OCI-LY1 (cell line): ENCODE measurements around the gene SH3RF3.

ENCODE experiments used
- H2AFZ ChIP-seq: fragments of 200-600 bp; sonication (generic), shearing (Covaris generic); 2 replicates; pipeline ENCODE4 v1.6.0; 2014; ENCODE audit warnings: antibody characterized with exemption, mild to moderate bottlenecking, low read length
- H3F3A ChIP-seq: fragments of 200-600 bp; sonication (generic), shearing (Covaris generic); 2 replicates; pipeline ENCODE4 v1.6.0; 2014; ENCODE audit warnings: mild to moderate bottlenecking, antibody characterized with exemption, low read length, moderate library complexity; ENCODE audit not compliant: insufficient read depth
- H3K27ac ChIP-seq: fragments of 200-600 bp; sonication (generic); 2 replicates; pipeline ENCODE4 v1.5.1; 2014; ENCODE audit warnings: low read length, mixed run types, mild to moderate bottlenecking, low read depth; ENCODE audit not compliant: poor library complexity, severe bottlenecking
- H3K27me3 ChIP-seq: fragments of 200-600 bp; sonication (generic); 2 replicates; pipeline ENCODE4 v1.6.0; 2014; ENCODE audit warnings: antibody characterized with exemption, mild to moderate bottlenecking, low read length, moderate library complexity; ENCODE audit not compliant: insufficient read depth
- H3K36me3 ChIP-seq: fragments of 200-600 bp; sonication (generic); 2 replicates; pipeline ENCODE4 v1.6.1; 2014; ENCODE audit warnings: mild to moderate bottlenecking, antibody characterized with exemption, low read length, moderate library complexity, mixed read lengths; ENCODE audit not compliant: insufficient read depth
- H3K4me1 ChIP-seq: fragments of 200-600 bp; sonication (generic); 2 replicates; pipeline ENCODE4 v1.5.1; 2014; ENCODE audit warnings: mild to moderate bottlenecking, low read length, moderate library complexity; ENCODE audit not compliant: insufficient read depth, severe bottlenecking
- H3K4me2 ChIP-seq: fragments of 200-600 bp; sonication (generic), shearing (Covaris generic); 2 replicates; pipeline ENCODE4 v1.6.1; 2014; ENCODE audit warnings: low read length
- H3K4me3 ChIP-seq: fragments of 200-600 bp; sonication (generic); 2 replicates; pipeline ENCODE4 v1.5.1; 2014; ENCODE audit warnings: low read length, low read depth, mild to moderate bottlenecking, mixed read lengths; ENCODE audit not compliant: poor library complexity, severe bottlenecking
- H3K79me2 ChIP-seq: fragments of 200-600 bp; shearing (Covaris generic); 2 replicates; pipeline ENCODE4 v1.6.1; 2016; ENCODE audit warnings: mixed run types, low read length, mixed read lengths; ENCODE audit not compliant: insufficient read depth
- H3K9ac ChIP-seq: fragments of 200-600 bp; sonication (generic), shearing (Covaris generic); 2 replicates; pipeline ENCODE4 v1.6.1; 2014; ENCODE audit warnings: mild to moderate bottlenecking, low read length, mixed read lengths
- H3K9me2 ChIP-seq: fragments of 200-600 bp; sonication (generic), shearing (Covaris generic); 2 replicates; pipeline ENCODE4 v1.6.1; 2014; ENCODE audit warnings: low read depth, mild to moderate bottlenecking, low read length, mixed read lengths
- H3K9me3 ChIP-seq: fragments of 200-600 bp; shearing (Covaris generic); 2 replicates; pipeline ENCODE4 v1.6.1; 2014; ENCODE audit warnings: low read length, mixed read lengths
- H4K20me1 ChIP-seq: fragments of 200-600 bp; sonication (generic), shearing (Covaris generic); 2 replicates; pipeline ENCODE4 v1.6.0; 2016; ENCODE audit warnings: mild to moderate bottlenecking, low read length; ENCODE audit not compliant: insufficient read depth
- EZH2 ChIP-seq: fragments of 200-600 bp; sonication (generic), shearing (Covaris generic); IDR thresholded peaks from 2 replicates; pipeline ENCODE4 v1.8.0; 2017; ENCODE audit warnings: borderline replicate concordance, mixed run types, mild to moderate bottlenecking, antibody characterized with exemption, low read length, moderate library complexity, mixed read lengths
- TF ChIP-seq, protein P1 (sequence below): fragments of 200-600 bp; sonication (generic), shearing (Covaris generic); IDR thresholded peaks from 2 replicates; pipeline ENCODE4 v1.5.1; 2017; ENCODE audit warnings: mild to moderate bottlenecking, antibody characterized with exemption, low read length, moderate library complexity, mixed read lengths

SH3RF3 gene

DNA sequence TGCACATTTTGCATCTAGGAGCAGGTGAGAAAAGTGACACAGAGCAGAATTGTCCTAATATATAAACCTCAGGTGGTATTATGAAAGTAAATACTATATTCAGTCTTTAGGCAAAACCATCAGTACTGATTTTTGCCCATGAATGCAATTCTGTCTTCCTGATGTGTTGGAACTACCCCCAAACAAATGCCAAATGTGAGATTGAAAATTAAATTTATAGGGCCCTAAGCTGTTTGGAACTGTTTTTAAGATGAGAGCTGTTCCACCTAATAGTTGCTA is 115.2 kb downstream of the SH3RF3 start:
- Histone ChIP-seq H3K36me3 (no peaks in the 10 kb centered on the region), H3K4me2 (no peak overlapping the region), H3K4me1 (no peaks in the 10 kb centered on the region), H3K27ac (no peak overlapping the region), H3K4me3 (no peak overlapping the region), H3K27me3 (no peaks in the 10 kb centered on the region), H2AFZ (no peak overlapping the region), H3K9ac (no peak overlapping the region), H3K9me3 (no peaks in the 10 kb centered on the region), H3K79me2 (no peaks in the 10 kb centered on the region), H3K9me2 (no peaks in the 10 kb centered on the region), H3F3A (no peaks in the 10 kb centered on the region), H4K20me1 (no peaks in the 10 kb centered on the region)
- TF ChIP-seq, protein P1, sequence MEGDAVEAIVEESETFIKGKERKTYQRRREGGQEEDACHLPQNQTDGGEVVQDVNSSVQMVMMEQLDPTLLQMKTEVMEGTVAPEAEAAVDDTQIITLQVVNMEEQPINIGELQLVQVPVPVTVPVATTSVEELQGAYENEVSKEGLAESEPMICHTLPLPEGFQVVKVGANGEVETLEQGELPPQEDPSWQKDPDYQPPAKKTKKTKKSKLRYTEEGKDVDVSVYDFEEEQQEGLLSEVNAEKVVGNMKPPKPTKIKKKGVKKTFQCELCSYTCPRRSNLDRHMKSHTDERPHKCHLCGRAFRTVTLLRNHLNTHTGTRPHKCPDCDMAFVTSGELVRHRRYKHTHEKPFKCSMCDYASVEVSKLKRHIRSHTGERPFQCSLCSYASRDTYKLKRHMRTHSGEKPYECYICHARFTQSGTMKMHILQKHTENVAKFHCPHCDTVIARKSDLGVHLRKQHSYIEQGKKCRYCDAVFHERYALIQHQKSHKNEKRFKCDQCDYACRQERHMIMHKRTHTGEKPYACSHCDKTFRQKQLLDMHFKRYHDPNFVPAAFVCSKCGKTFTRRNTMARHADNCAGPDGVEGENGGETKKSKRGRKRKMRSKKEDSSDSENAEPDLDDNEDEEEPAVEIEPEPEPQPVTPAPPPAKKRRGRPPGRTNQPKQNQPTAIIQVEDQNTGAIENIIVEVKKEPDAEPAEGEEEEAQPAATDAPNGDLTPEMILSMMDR, result no peak
- TF ChIP-seq EZH2, result no peak

DNA sequence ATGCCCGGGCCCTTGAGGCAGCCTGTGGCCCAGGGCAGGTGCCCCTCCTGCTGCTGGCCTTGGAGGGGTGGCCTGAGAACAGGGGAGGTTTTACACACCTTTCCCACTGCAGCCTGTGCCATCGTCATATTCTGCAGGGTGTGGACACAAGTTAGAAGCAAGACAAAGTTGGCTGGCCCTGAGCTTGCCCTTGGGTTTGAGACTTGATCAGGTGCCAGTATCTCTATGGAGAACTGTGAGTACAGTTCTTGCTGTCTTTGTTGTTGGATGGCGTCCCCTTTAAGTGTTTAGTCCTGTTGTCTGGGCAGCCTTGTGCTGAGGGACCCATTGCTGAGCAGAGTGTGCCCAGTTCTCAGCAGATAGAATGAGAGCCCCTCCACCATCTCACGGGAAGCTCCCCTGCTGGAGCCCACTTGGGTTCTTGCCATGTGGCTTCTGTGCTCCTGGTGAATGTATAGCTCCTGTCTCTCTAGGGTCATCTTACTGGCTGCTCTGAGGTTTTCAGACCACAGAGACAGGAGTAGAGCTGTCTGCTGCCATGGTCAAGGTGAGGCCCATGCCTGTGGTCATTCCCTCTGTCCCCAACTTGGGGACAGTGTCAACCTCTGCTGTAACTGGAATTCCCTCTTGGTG is 115.9 kb downstream of the SH3RF3 start:
- Histone ChIP-seq H3K9me2 (no peaks in the 10 kb centered on the region), H3K4me2 (no peak overlapping the region), H3K27ac (no peak overlapping the region), H3K36me3 (no peaks in the 10 kb centered on the region), H4K20me1 (no peaks in the 10 kb centered on the region), H3K4me3 (no peak overlapping the region), H3K9me3 (no peaks in the 10 kb centered on the region), H3K27me3 (no peaks in the 10 kb centered on the region), H3K9ac (no peak overlapping the region), H3K79me2 (no peaks in the 10 kb centered on the region), H3F3A (no peaks in the 10 kb centered on the region), H3K4me1 (no peaks in the 10 kb centered on the region), H2AFZ (no peak overlapping the region)
- TF ChIP-seq EZH2, result no peak
- TF ChIP-seq, protein P1, result no peak

DNA sequence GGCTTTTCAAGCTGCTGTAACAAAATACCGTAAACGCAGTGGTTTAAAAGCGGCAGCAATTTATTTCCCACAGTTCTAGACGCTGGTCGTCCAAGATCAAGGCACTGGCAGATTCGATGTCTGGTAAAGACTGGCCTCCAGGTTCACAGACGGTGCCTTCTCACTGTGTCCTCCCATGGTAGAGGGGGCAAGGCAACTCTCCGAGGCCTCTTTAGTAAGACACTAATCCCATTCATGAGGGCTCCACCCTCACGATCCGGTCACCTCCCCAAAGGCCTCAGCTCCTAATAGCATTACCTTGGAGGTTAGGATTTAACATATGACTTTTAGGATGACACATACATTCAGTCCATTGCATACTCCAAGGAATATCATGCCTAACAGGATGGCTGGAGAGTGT is 117.2 kb downstream of the SH3RF3 start:
- Histone ChIP-seq H3K9me3 (no peaks in the 10 kb centered on the region), H4K20me1 (no peaks in the 10 kb centered on the region), H3K27ac (no peak overlapping the region), H3K9ac (no peak overlapping the region), H3K4me2 (no peak overlapping the region), H3K4me3 (no peak overlapping the region), H3K27me3 (no peaks in the 10 kb centered on the region), H3F3A (no peaks in the 10 kb centered on the region), H2AFZ (no peak overlapping the region), H3K36me3 (no peaks in the 10 kb centered on the region), H3K79me2 (no peaks in the 10 kb centered on the region), H3K4me1 (no peaks in the 10 kb centered on the region), H3K9me2 (no peaks in the 10 kb centered on the region)
- TF ChIP-seq, protein P1, result no peak
- TF ChIP-seq EZH2, result no peak
